RWPE2 (cell line): Measurements from ENCODE around the gene JOSD2.

ENCODE experiments used
- ATAC-seq: fragments of 200-7000 bp; cut with Tn5 transposase; 3 replicates; pipeline ENCODE4 v1.9.1; 2021; ENCODE audit warnings: low read depth
- DNase-seq: peaks from one replicate; pipeline ENCODE4 v3.0.0-alpha.2; 2020; ENCODE audit warnings: low spot score
- H3K27ac ChIP-seq: fragments of 450-650 bp; 2 replicates; pipeline ENCODE4 v1.5.1; 2017; ENCODE audit warnings: mild to moderate bottlenecking; ENCODE audit not compliant: poor library complexity, severe bottlenecking
- H3K27me3 ChIP-seq: fragments of 250-450 bp; sonication (Bioruptor Pico); 2 replicates; pipeline ENCODE4 v1.5.1; 2021; ENCODE audit warnings: mild to moderate bottlenecking, moderate library complexity; ENCODE audit not compliant: insufficient read depth, poor library complexity, severe bottlenecking
- H3K36me3 ChIP-seq: fragments of 250-450 bp; sonication (Bioruptor Pico); 2 replicates; pipeline ENCODE4 v1.5.1; 2020; ENCODE audit warnings: low read depth, mild to moderate bottlenecking, moderate library complexity
- H3K4me1 ChIP-seq: fragments of 250-450 bp; sonication (Bioruptor Pico); 2 replicates; pipeline ENCODE4 v1.5.1; 2021; ENCODE audit warnings: mild to moderate bottlenecking, moderate library complexity; ENCODE audit not compliant: insufficient read depth, poor library complexity, severe bottlenecking
- H3K4me3 ChIP-seq: fragments of 250-450 bp; sonication (Bioruptor Pico); 2 replicates; pipeline ENCODE4 v1.5.1; 2021; ENCODE audit warnings: mild to moderate bottlenecking, moderate library complexity; ENCODE audit not compliant: severe bottlenecking
- H3K9me3 ChIP-seq: fragments of 250-450 bp; sonication (Bioruptor Pico); 2 replicates; pipeline ENCODE4 v1.5.1; 2021; ENCODE audit warnings: mild to moderate bottlenecking, moderate library complexity; ENCODE audit not compliant: severe bottlenecking
- TF ChIP-seq, protein P1 (sequence below): fragments of 450-650 bp; IDR thresholded peaks from one replicate; pipeline ENCODE4 v1.5.1; 2017; ENCODE audit warnings: mild to moderate bottlenecking, moderate library complexity; ENCODE audit not compliant: poor library complexity, severe bottlenecking

JOSD2 gene

DNA sequence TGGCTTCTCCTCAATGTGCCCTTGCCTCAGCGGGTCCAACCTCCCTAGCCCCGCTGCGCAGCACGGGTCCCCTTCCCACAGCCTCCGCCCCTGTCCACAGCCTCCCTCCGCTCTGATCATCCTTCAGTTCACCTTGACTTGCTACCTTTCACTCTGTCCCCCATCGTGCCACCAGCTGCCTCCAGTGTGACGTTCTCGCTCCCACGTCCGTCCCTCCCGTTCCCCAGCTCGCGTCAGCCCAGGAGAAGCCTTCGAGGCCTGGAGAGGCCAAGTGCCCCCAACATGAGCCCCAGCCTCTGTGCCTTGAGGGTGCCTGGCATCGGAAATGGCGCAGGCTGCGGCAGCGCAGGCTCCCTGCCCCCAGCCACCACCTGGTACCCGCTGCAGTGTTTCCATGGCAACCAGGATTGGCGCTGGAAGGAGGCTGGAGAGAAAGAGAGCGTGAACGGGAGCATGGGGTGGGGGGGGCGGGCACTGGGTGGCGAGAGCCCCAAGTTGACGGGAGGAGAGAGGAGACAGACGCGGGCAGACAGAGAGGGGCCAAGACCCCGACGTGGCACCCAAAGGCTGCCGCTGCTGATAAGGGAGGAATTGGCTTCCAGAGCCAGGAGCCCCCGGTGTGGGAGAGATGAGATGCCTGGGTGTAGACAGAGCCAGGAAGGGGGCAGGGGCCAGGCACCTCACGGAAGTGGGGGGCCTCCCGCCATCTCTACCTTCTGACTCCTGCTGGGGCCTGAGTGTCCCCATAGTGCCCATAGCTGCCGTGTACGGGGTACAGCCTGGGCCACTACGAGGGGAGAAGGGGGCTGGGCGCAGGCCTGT lies 3.6 kb upstream of the JOSD2 start:
- no peak for DNase-seq
- H3K36me3 ChIP-seq = no peaks in the 10 kb centered on the region
- H3K4me1 ChIP-seq = no peaks in the 10 kb centered on the region
- no peaks in the 10 kb centered on the region for H3K27me3 ChIP-seq
- H3K9me3 ChIP-seq = no peaks in the 10 kb centered on the region
- TF ChIP-seq, protein P1, sequence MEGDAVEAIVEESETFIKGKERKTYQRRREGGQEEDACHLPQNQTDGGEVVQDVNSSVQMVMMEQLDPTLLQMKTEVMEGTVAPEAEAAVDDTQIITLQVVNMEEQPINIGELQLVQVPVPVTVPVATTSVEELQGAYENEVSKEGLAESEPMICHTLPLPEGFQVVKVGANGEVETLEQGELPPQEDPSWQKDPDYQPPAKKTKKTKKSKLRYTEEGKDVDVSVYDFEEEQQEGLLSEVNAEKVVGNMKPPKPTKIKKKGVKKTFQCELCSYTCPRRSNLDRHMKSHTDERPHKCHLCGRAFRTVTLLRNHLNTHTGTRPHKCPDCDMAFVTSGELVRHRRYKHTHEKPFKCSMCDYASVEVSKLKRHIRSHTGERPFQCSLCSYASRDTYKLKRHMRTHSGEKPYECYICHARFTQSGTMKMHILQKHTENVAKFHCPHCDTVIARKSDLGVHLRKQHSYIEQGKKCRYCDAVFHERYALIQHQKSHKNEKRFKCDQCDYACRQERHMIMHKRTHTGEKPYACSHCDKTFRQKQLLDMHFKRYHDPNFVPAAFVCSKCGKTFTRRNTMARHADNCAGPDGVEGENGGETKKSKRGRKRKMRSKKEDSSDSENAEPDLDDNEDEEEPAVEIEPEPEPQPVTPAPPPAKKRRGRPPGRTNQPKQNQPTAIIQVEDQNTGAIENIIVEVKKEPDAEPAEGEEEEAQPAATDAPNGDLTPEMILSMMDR = no peak
- no peak overlapping the region for H3K4me3 ChIP-seq
- H3K27ac ChIP-seq = no peak overlapping the region
- no peak for ATAC-seq

GRCh38 chr19:50513746-50514345 lies 2.9 kb upstream of the JOSD2 start, which contains the start of gene ASPDH:
ASPDH (minus strand) TSS chr19:50513913; CDS start chr19:50513823, 90 bp downstream.
- TF ChIP-seq, protein P1 = no peak
- Histone ChIP-seq H3K27me3 (no peaks in the 10 kb centered on the region), H3K9me3 (no peaks in the 10 kb centered on the region), H3K4me1 (no peaks in the 10 kb centered on the region), H3K4me3 (no peak within 1 kb of the TSS), H3K36me3 (no peaks in the 10 kb centered on the region), H3K27ac (no peak within 1 kb of the TSS)
- ATAC-seq (no peak), DNase-seq (no peak)

DNA sequence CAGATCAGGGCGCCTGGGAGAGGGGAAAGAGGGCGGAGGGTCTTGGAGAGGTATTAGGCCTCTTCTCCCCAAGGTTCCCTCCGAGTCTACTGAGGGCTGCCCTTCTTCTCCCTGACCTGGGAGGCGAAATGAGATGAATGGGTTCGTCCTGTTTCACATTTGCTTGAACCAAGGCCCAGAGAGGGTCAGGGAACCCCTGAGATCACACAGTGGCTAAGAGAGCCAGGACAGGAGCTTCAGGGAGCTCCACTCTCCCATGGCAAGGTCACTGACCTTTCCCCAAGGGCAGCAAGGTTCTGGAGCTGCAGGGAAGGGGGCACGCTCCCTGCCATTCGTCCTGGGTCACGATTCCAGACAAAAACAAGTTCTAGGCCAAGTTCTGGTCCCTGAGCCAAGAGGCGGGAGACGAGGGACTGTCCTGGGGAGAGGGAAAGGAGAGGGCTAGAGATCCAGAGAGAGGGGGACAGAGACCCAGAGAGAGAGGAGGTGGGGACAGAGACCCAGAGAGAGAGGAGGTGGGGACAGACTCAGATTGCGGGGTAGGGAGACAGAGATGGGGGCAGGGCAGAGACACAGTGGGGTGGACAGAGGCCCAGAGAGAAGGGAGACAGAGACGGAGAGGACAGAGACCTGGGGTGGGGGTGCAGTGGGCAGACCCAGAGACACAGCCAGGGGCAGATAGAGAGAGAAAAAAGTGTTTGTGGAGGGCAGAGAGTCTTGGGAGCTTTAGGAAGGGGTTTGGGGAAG lies 2.2 kb upstream of the JOSD2 start:
- no peaks in the 10 kb centered on the region for H3K36me3 ChIP-seq
- H3K27ac ChIP-seq = no peak overlapping the region
- H3K4me3 ChIP-seq = no peak overlapping the region
- no peak for ATAC-seq
- H3K4me1 ChIP-seq = no peaks in the 10 kb centered on the region
- DNase-seq = no peak
- H3K27me3 ChIP-seq = no peaks in the 10 kb centered on the region
- no peaks in the 10 kb centered on the region for H3K9me3 ChIP-seq
- TF ChIP-seq, protein P1 = no peak

DNA sequence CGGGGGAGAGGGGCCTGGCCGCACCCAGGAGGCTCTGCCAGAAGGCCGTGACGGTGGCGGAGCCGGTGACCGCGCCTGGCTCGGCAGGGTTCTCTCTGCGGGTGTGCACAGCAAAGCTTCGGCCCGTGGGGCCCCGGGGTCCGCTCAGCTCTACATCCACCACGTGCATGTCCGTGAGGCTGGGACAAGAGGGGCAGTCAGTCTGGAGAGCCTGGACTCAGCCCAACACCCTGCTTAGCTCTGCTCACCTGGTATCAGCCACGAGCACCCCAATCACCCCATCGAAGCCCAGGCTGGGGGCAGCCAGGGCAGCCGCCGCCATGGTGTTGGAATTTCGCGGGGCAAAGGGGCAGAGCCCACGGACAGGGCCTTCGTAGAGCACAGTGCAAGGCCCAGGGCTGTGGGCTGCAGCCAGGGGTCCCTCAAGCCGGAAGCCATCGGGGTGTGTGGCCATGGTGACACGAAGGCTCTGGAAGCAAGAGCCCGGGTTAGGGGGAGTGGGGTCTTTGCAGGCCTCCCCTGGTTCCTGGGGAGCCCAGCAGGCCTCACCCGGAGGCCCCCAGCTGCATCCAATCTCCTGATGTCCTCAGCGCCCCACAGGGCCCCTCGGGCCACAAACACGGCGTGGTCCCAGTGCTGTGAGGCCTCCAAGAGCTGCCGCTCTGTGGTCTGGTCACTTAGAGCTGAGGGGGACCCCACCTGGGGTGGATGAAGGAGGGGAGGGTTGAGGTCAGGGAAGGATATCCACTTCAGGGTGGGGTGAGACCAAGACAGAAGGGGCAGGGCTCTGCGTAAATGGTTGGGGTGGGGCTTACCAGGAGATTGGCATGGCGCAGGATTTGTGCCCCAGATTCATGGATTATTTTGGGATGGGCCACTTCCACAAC lies 1.4 kb upstream of the JOSD2 start:
- H3K4me3 ChIP-seq = no peak overlapping the region
- no peak overlapping the region for H3K27ac ChIP-seq
- DNase-seq (no peak), ATAC-seq (no peak)
- no peaks in the 10 kb centered on the region for H3K27me3 ChIP-seq
- H3K36me3 ChIP-seq = no peaks in the 10 kb centered on the region
- TF ChIP-seq, protein P1 = no peak
- H3K9me3 ChIP-seq = no peaks in the 10 kb centered on the region
- H3K4me1 ChIP-seq = no peaks in the 10 kb centered on the region
